ENCODE results near the gene DCLK1. TPM values are rescaled to one million over a fixed set of nuclear protein-coding genes. Genes with fewer than 3 reads are reported as not detected.

DCLK1 gene
- total RNA-seq, 1 donor from 2014 or later: 4.5 TPM

DNA sequence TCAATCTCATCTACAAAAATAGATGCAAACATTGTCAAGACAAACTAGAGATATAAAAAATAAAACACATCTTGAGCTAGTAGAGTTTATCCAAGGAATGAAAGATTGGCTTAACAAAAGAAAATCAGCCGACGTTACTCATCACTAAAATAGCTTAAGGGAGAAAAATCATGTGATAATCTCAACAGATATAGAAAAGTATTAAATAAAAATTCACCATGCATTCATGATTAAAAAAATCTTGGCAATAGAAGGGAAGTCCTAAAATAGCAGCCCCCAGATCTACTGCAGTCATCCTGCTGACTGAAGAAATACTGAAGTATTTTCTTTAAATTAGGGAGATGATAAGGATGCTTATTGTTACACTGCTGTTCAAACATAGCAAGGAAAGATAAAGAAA lies 12.6 kb upstream of the DCLK1 start:
- Histone ChIP-seq H3K36me3 (no peaks in the 10 kb centered on the region), H3K9me3 (peaks cover 4% of the 10 kb centered on the region), H3K4me1 (no peaks in the 10 kb centered on the region), H3K27me3 (no peaks in the 10 kb centered on the region), H3K27ac (no peak overlapping the region), H3K4me3 (no peak overlapping the region)
- DNase-seq (no peak), ATAC-seq (no peak)
- intact Hi-C loops (cut with DNase I): no loop called here
- TF ChIP-seq, protein P1, sequence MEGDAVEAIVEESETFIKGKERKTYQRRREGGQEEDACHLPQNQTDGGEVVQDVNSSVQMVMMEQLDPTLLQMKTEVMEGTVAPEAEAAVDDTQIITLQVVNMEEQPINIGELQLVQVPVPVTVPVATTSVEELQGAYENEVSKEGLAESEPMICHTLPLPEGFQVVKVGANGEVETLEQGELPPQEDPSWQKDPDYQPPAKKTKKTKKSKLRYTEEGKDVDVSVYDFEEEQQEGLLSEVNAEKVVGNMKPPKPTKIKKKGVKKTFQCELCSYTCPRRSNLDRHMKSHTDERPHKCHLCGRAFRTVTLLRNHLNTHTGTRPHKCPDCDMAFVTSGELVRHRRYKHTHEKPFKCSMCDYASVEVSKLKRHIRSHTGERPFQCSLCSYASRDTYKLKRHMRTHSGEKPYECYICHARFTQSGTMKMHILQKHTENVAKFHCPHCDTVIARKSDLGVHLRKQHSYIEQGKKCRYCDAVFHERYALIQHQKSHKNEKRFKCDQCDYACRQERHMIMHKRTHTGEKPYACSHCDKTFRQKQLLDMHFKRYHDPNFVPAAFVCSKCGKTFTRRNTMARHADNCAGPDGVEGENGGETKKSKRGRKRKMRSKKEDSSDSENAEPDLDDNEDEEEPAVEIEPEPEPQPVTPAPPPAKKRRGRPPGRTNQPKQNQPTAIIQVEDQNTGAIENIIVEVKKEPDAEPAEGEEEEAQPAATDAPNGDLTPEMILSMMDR (IDR thresholded peaks at IDR 0.05): no peak

DNA sequence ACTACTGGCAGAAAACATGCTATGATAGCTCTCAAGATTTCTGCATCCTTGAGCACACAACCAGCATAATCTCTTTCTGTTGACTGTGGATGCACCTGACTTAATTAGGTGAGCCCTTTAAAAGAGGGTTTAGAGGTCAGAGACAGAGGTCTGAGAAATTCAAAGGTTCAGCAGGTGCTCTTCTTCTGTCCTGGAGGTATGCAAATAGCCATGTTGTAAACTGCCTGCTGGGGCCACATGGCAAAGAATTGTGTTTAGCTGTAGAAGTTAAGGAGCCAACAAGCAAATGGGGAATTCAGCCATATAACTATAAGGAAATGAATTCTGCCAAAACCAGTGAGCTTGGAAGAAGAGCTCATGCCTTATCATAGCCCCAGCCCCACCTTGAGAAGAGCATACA lies 11.6 kb upstream of the DCLK1 start:
- H3K9me3 ChIP-seq: peaks cover 4% of the 10 kb centered on the region
- no peaks in the 10 kb centered on the region for H3K36me3 ChIP-seq
- H3K4me1 ChIP-seq: no peaks in the 10 kb centered on the region
- TF ChIP-seq, protein P1 (IDR thresholded peaks at IDR 0.05): no peak
- no peak overlapping the region for H3K4me3 ChIP-seq
- H3K27me3 ChIP-seq: no peaks in the 10 kb centered on the region
- ATAC-seq: no peak
- intact Hi-C loops (cut with DNase I): no loop called here
- no peak overlapping the region for H3K27ac ChIP-seq
- DNase-seq: no peak

DNA sequence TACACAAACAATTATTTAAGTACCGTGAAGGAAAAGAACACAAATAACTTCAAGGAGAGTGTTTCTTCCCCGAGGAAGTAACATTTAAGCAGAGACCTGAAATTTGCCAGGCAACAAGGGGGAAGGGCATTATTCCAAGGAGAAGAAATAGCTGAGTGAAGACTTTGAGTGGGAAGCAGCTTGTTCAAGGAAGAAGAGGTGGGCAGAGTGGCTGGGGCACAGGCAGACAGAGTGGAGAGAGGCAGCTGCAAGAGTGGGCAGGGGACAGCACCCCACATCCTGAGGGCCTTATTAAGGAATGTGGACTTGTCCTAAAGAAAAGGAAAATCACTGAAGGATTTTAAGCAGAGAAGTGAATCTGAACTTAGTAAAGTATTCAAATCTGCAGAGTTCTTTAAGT lies 4.7 kb upstream of the DCLK1 start:
- Histone ChIP-seq H3K36me3 (no peaks in the 10 kb centered on the region), H3K4me1 (no peaks in the 10 kb centered on the region), H3K27ac (no peak overlapping the region), H3K27me3 (peaks cover 7% of the 10 kb centered on the region), H3K4me3 (no peak overlapping the region), H3K9me3 (no peaks in the 10 kb centered on the region)
- no peak for DNase-seq
- TF ChIP-seq, protein P1 (IDR thresholded peaks at IDR 0.05): no peak
- intact Hi-C loops (cut with DNase I): no loop called here
- no peak for ATAC-seq

DNA sequence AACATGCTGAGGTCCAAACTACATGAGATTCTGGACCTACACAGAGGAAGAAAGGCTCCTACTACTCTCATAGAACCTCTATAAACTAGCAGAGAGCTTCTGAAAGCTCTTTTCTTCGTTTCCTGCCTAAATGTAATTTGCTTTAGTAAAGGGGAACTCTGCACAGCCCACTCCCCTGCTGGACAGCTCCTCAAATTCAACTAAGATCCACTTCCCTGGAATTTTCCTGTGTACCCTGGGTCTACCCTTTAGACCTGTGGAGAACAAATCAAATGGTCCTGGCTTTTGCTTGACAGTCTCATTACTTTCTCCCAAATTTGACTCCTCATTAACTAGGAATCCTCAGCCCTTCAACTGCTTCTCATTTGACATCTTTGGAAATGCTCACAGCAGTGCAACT lies 3.5 kb upstream of the DCLK1 start:
- no peak overlapping the region for H3K27ac ChIP-seq
- TF ChIP-seq, protein P1 (IDR thresholded peaks at IDR 0.05): no peak
- no peaks in the 10 kb centered on the region for H3K4me1 ChIP-seq
- no peak overlapping the region for H3K4me3 ChIP-seq
- H3K36me3 ChIP-seq: no peaks in the 10 kb centered on the region
- intact Hi-C loops (cut with DNase I): no loop called here
- ATAC-seq (no peak), DNase-seq (no peak)
- peaks cover 18% of the 10 kb centered on the region for H3K27me3 ChIP-seq
- no peaks in the 10 kb centered on the region for H3K9me3 ChIP-seq

DNA sequence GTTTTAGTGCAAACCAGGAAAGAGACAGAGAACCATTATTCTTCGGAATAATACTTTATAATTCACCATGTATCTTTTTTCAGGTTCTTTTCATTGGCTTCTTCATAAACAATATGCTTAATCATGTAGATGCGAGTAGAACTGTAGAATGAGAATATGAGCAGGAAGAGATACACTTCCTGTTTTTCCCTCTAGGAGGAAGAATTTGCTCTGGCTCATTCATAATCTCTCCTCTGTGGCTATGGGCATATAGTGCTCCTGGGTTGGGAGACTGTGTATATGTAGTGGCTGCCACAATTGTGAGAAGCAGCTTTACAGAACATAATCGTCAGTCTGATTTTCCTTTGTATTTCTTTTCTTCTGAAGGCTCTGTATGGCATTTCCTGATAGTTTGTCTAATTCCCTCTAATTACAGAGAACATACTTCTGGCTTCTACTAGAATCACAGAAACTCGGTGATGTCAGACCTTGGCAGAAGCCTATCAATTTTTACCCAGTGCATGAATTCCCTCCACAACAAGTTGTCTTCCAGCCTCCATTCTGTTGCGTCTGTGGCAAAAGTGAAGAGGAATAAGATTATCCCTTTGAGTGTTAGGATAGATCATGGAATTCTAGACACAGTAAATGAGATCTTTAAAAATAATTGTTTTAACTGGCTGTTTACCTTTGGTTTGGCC lies 2.9 kb upstream of the DCLK1 start:
- Histone ChIP-seq H3K27ac (no peak overlapping the region), H3K27me3 (peaks cover 20% of the 10 kb centered on the region), H3K36me3 (no peaks in the 10 kb centered on the region), H3K4me1 (no peaks in the 10 kb centered on the region), H3K4me3 (no peak overlapping the region), H3K9me3 (no peaks in the 10 kb centered on the region)
- no peak for ATAC-seq
- TF ChIP-seq, protein P1 (IDR thresholded peaks at IDR 0.05): no peak
- no peak for DNase-seq
- intact Hi-C loops (cut with DNase I): no loop called here

DNA sequence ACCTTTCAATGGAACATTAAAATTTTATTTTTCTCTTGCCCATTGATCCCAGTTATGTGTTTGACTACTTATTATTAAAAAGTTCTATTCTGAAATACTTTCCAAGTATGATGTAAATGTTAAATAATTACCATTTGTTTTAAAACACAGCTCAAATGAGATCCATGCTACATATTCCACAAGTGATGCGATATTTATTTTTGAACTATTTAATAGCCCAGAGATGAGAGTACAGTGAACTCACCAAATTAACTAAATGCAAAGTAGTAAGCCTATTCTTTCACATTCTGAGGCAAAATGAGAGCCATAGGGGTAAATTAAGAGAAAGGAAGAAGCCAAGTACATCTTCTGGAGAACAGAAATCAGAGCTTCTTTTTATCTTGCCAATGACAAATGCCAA lies 1.2 kb upstream of the DCLK1 start:
- peaks cover 20% of the 10 kb centered on the region for H3K27me3 ChIP-seq
- no peaks in the 10 kb centered on the region for H3K36me3 ChIP-seq
- H3K4me3 ChIP-seq: no peak overlapping the region
- TF ChIP-seq, protein P1 (IDR thresholded peaks at IDR 0.05): no peak
- intact Hi-C loops (cut with DNase I): no loop called here
- ATAC-seq (no peak), DNase-seq (no peak)
- no peak overlapping the region for H3K27ac ChIP-seq
- no peaks in the 10 kb centered on the region for H3K4me1 ChIP-seq
- no peaks in the 10 kb centered on the region for H3K9me3 ChIP-seq

All from upper lobe of right lung (tissue), 1 donor.